OCI-LY3 (cell line): ENCODE results near the gene CASP10.

ENCODE experiments used
- CTCF ChIP-seq: fragments of 200-600, 300-600 bp; sonication (generic); IDR thresholded peaks from 2 replicates; pipeline ENCODE4 v1.5.1; 2014; ENCODE audit warnings: antibody characterized with exemption, low read length, low read depth
- EZH2phosphoT487 ChIP-seq: fragments of 200-600 bp; shearing (Covaris generic); IDR thresholded peaks from 2 replicates; pipeline ENCODE4 v1.6.1; 2018; ENCODE audit warnings: antibody characterized with exemption, mixed run types, low read depth

GRCh38 chr2:201152999-201153815, 29.7 kb upstream of the CASP10 start:
- TF ChIP-seq CTCF (no peak), EZH2phosphoT487 (no peak)
